GM19043 (cell line): Measurements from ENCODE around the gene TPTE.
"Not testable (repeated sequence)": the region's sequence is repeated elsewhere in the genome, so short reads cannot be mapped to it uniquely, and the experiment has no call there.

Source experiments
- ATAC-seq: cut with Tn5 transposase; IDR thresholded peaks from one replicate; pipeline ENCODE4 v1.9.1; 2021; ENCODE audit warnings: low read depth; ENCODE audit not compliant: unreplicated experiment

The TPTE gene

DNA sequence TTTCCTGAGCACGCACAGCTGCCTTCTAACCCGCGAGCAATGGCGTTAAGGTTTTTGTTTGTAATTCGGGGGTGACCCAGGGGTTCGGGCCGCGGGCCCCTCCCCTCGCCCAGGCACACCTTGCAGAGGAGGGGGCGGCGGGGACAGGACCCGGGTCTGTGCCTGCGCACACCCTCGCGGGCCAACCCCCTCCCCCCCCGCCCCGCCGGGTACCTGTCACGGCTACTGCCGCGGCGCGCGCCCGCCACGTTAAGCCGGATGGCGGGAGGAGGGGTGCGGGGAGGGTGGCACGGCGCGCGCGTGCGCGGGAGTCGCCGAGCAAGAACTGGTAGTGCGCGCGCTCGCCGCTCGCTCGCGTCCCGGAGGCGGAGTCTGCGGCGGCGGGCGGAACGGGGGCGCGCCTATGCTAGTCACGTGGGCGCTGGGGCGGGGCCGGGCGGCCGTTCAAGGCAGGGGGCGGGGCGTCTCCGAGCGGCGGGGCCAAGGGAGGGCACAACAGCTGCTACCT is at the start of gene TPTE:
Gene TPTE (plus strand): TSS at position 493 of the 508 bp plus-strand sequence. CDS start 17,141 bp downstream, outside the sequence.
- ATAC-seq: no peak

DNA sequence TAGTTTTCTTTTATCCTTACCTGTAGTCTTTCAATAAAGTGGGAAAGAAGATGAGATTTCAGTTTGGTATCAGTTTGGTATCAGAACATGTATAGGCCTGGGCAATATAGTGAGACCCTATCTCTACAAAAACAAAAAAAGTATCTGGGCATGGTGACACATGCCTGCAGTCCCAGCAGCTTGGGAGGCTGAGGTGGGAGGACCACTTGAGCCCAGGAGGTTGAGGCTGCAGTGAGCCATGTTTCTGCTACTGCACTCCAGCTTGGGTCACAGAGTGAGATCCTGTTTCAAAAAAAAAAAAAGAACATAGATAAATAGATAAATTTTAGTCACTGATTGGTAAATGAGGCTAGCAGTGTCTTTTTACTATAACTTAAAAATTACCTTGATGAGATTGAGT is 49.4 kb upstream of the TPTE start:
- ATAC-seq: not testable (repeated sequence)

DNA sequence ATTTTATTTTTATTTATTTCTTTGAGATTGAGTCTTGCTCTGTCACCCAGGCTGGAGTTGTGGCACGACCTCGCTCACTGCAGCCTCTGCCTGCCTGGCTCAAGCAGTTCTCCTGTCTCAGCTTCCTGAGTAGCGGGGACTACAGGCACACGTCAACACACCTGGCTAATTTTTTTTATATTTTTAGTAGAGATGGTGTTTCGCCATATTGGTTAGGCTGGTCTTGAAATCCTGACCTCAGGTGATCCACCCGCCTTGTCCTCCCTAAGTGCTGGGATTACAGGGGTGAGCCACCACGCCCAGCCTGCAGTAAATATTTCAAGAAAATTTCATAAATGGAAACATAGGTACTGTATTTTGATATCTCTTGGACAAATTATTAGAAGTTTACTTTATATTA is 43.6 kb upstream of the TPTE start:
- ATAC-seq: not testable (repeated sequence)

DNA sequence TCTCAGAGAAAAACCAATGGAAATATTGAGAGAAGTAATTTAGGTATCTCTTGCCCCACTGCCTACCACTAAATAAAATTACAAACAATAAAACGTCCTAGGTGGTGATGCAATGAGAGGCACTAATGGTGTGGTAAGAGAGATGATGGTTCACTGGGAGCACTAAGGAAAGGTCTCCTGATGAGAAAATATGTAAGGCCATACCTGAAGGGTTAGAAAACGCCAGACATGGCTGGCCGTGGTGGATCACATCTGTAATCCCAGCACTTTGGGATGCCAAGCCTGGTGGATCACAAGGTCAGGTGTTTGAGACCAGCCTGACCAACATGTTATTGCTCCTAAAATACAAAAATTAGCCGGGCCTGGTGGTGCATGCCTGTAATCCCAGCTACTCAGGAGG is 41.5 kb upstream of the TPTE start:
- not testable (repeated sequence) for ATAC-seq

DNA sequence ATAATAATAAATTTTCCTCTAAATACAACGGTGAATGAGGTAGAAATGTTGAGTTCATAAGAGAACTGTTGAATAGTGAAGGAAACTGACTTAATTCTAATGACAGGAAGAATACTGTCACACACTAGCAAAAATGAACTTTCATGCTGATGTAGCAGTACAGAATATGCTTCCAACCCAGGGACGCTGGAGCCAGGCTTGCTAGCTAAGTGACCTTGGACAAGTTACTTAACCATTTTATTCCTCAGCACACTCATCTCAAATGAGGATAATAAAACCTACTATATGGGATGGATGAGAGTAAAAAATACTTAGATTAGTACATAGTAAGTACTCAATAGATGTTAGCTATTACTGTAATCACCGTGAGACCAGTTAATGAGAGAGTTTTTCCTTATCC is 36.5 kb upstream of the TPTE start:
- not testable (repeated sequence) for ATAC-seq

DNA sequence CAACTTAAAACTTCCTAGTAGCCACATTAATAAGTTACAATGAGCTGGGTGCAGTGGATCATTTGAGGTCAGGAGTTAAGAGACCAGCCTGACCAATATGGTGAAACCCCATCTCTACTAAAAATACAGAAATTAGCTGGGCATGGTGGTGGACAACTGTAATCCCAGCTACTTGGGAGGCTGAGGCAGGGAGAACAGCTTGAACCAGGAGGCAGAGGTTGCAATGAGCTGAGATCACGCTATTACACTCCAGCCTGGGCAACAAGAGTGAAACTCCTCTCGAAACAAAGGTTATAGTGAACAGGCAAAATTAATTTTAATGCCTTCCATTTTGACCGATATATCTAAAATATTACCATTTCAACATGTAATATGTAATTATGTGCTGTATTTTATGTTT is 30.9 kb upstream of the TPTE start:
- not testable (repeated sequence) for ATAC-seq

DNA sequence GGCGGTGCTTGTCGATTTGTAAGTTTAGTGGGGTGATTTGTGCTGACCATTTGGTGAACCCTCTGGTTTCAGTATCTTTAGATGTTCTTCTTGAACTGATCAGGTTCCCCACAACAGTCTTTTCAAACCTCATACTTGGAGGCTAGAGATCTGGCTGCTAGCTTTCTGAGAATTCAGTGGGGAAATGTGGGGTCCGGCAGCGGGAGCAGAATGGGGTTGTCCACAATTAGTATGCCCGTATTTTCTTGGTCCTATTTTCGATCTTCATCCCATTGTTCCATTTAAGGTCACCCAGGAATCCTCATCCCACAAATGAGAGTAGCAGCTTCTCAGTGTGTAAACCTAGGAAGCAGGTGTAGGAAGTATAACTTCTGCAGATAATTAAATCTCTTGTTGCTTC is 10.3 kb upstream of the TPTE start:
- no peak for ATAC-seq

DNA sequence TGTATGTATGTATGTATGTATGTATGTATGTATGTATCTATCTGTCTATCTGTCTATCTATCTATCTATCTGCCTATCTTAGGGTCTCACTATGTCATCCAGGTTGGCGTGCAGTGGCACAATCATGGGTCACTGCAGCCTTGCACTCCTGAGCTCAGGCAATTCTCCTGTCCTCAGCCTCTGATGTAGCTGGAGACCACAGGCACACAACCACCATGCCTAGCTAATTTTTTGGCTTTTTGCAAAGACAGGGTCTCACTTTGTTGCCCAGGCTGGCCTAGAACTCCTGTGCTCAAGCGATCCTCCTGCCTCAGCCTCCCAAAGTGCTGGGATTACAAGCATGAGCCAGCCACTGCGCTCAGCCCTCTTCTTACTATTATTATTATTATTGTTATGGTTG is 4.5 kb upstream of the TPTE start:
- not testable (repeated sequence) for ATAC-seq

DNA sequence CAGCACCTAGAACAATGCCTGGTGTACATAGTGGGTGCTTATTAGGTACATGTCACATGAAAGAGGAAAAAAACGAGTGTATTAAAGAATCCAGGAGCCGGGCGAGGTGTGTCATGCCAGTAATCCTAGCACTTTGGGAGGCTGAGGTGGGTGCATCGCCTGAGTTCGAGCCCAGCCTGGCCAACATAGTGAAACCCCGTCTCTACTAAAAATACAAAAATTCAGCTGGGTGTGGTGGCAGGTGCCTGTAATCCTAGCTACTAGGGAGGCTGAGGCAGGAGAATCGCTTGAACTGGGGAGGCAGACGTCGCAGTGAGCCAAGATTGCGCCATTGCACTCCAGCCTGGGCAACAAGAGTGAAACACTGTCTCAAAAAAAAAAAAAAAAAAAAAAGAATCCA is 3.5 kb upstream of the TPTE start:
- not testable (repeated sequence) for ATAC-seq

DNA sequence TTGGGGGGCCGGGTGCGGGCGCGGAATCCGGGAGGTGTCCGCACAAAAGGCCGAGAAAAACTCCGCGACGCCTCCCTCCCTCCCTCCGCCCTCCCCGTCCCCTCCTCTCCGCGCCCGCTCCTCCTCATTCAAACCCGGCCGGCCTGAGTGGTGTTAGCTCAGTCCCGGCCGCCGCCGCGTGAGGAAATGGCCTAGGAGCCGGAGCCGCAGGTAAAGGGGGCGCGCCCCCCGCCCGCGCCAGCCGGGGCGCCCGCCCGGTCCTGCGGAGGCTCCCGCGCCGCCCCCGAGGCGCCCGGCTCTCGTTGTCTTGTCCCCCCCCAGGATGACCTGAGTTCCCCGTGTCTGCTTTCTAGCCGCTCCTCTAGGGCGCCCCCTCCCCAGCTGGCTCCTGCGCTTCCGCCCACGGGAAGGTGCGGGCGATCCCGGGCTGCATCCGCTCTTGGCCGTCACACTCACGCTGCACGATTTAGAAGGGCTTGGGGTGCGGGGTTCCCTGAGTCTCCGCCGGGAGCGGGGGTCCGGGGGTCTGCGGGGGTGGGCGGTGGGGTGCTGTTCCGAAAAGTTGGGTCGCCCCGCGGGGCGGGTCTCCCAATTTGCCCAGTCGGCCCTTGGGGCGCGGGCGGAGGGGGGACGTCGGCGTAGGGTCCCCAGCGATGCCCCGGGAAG is 585 bp downstream of the TPTE start:
- not testable (repeated sequence) for ATAC-seq

DNA sequence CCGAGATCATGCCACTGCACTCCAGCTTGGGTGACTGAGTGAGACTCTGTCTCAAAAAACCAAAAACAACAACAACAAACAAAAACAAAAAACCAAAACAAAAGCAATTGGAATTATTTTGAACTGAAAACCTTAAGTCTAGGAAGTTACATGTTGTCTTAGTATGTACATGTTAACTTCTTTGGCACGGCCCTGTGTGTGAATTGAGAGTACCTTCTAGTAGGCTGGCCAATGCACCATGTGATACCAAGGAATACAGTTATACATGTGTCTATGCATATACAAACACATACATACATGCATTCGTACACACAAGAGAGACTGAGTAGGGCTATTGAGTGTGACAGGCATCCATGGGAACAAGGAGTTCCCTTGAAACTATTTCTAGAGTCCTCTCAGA is 18.6 kb downstream of the TPTE start:
- ATAC-seq: no peak

DNA sequence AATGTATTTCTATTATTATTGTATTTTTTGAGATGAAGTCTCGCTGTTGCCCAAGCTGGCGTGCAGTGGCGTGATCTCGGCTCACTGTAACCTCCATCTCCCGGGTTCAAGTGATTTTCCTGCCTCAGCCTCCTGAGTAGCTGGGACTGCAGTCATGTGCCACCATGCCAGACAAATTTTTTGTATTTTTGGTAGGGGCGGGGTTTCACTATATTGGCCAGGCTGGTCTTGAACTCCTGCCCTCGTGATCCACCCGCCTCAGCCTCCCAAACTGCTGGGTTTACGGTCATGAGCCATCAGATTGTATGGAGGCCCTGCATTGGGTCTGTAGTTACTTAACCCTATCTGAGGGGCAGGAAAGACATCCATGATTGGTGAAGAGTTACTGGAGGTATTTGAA is 23.0 kb downstream of the TPTE start:
- ATAC-seq: not testable (repeated sequence)

DNA sequence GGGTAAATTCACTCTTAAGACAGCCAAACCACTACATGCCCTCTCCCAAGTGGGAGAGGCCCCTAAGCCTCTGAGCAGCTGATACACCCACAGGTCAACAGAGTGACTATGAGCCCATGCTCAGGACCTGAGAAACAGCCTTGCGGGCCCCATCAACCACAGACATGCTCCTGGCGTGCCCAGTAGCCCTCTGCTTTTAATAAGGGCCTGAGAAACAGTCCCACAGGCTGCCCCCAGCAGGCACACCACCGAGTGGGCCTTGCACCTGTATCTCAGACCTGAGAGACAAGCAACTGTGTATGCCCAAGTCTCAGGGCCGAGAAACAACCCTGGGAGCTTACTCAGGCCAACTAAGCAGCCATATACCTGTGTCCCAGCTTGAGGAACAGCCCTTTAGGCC is 26.5 kb downstream of the TPTE start:
- not testable (repeated sequence) for ATAC-seq

DNA sequence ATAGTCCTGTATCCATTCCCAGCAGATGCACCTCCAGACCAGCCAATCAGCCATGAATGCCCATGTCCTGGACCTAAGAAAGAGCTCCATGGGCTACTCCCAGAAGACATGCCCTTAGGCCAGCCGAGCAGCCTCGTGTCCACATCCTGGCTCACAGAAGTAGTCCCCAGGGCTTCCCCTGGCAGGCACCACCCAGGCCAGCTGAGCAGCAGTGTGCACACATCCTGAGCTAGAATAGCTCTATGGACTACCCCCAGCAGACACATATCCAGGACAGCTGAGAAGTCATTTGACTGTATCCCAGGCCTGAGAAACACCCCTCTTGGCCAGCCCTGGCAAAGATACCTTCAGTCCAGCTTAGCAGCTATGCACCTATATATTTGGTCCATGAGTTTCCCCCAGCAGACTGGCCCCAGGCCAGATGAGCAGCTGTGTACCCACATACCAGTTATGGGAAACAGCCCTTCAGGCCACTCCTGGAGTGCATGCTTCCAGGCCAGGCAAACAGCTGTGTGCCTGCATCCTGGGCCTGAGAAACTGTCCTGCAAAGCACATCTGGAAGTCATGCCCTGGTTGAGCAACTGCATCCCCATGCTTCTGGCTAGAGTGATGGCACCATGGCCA is 27.1 kb downstream of the TPTE start:
- not testable (repeated sequence) for ATAC-seq

DNA sequence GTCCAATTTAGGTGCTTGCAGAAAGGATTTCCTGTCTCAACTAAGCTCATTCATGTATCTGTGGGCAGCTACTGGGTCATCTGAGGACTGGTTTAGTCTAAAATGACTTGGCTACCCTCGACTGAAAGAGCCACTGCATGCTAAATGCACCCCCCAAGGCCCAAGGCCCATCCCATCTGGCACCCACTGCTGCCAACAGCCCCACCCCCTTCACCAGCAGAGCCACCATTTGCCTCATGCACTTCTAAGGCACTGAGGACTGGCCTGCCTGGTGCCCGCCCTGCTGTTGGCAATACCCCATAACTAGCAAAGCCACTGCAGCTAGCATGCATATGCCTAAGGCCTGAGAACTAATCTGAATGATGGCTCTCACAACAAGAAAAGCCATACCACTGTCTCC is 49.4 kb downstream of the TPTE start:
- not testable (repeated sequence) for ATAC-seq

DNA sequence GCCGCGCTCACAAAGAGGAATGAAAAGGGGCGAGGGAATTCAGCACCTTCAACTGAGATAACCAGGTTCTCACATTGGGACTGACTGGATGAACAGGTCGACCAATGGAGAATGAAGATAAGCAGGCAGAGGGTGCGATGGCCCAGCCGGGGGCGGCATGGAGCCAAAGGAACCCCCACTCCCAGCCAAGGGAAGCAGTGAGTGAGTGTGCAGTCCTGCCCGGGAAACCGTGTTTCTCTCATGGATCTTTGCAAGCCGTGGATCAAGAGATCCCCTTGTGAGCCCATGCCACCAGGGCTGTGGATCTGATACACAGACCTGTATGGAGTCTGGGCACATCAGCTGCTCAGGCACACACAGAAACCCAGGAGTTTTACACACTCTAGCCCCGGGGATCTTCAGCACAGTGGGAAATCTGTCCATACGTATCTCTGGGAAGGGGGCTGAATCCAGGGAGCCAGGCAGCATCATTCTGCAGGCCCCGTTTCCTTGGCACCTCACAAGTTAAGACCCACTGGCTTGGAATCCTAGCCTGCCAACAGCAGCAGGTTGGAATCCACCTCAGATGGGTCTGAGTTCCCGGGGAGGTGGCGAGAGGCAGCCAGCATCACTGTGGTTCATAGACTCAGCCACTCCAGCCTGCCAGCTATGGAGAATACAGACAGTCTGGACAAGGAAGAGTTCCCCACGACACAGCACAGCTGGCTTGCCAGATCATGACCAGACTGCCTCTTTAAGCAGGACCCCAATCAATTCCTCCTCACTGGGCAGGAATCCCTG is 53.3 kb downstream of the TPTE start:
- ATAC-seq: not testable (repeated sequence)

DNA sequence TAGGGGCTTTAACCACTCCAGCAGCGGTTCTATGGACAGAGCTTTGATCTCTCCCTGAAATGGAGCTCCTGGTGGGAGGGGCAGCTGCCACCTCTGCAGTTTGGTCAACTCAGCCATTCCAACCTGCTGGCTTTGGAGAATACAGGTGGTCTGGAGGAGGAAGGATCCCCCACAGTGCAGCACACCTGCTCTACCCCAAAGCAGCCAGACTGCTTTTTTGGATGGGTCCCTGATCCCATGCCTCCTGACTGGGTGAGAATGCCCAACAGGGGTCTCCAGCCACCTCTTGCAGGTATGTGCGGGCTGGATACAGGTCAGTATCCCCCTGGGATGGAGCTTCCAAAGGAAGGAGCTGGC is 53.9 kb downstream of the TPTE start:
- ATAC-seq: no peak

DNA sequence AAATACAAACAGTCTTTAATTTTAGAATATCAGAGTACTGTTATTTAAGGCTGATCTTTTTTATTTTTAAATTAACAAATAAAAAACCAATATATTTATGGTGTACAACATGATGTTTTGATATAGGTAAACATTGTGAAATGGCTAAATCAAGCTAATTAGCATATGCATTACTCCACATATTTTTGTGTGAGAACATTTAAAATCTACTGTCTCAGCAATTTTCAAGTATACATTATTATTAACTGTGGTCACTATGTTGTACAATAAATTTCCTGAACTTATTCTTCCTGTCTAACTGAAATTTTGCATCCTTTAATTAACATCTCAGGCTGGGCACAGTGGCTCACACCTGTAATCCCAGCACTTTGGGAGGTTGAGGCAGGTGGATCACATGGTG is 57.5 kb downstream of the TPTE start:
- ATAC-seq: not testable (repeated sequence)

DNA sequence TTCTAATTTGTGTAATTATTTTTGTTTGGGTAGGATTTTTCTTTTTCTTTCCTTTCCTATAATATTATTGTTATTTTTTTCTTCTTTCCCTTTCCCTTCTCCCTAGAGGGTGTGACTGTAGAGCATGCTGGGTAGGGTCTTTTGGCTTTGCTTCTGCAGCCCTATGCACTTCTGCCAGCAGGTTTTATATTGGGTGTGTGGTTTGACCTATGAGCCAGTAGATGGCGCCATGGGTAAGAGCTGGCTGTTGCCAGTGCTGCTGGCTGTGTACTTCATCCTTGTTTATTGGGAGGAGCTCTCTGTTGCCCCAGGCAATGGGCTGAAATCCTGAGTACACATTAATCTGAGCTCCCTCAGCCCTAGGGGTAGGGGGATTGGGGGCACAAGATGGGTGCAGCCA is 67.7 kb downstream of the TPTE start:
- ATAC-seq: not testable (repeated sequence)

DNA sequence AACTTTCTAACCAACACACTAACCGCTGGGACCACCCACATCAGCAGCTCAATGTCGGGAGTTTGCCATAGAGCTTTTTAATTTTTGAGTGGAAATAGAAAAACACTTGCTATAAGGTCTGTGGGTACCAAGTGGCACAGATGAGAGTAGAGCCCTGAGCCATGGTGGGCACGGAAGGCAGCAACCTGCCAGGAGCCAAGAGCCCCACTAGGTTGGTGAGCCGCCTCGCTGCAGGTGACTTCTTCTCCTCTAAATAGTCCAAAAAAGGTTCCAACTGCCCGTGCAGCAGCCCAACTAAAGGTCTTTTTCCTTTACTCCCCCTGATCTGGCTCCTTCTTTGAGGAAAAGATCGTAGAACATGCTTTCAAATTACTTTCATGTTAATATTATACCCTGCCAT is 85.7 kb downstream of the TPTE start:
- not testable (repeated sequence) for ATAC-seq

DNA sequence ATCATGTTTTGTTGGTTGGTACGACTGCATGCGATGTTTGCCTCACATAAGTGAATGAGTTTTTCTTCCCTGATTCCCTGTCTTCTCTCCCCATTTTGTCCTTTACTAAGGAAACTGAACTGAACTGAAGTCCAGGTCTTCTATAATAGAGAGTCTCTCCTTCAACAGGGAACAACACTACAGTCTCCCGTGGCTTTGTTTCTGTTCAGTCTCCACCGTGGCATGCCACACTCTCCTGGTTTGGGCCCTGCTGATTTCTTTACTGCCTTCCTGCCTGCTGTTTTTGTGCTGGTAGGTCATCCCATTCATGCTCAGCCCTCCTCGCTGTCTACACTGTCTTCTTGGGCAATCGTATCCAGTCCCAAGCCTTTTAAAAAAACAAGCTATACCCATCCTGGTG is 92.9 kb downstream of the TPTE start:
- ATAC-seq: not testable (repeated sequence)
